HepG2 (cell line): Measurements from ENCODE around the gene IQSEC1. TPM values are rescaled to one million over a fixed set of nuclear protein-coding genes. Genes with fewer than 3 reads are reported as not detected.
A peak's percentile ranks its signal among the peaks of the same experiment; 100 is the strongest.

Source experiments
- DPF2 ChIP-seq: sonication (generic); formaldehyde crosslinking; IDR thresholded peaks from 2 replicates; pipeline ENCODE4 v1.4.0; 2020; ENCODE audit warnings: mild to moderate bottlenecking, low read depth, missing genetic modification reagents, borderline replicate concordance
- FOXJ3 ChIP-seq: sonication (generic); formaldehyde crosslinking; IDR thresholded peaks from 2 replicates; pipeline ENCODE4 v1.4.0; 2020; ENCODE audit warnings: missing genetic modification reagents, mild to moderate bottlenecking, borderline replicate concordance
- HOXA9 ChIP-seq: sonication (generic); formaldehyde crosslinking; IDR thresholded peaks from 2 replicates; pipeline ENCODE4 v1.8.1; 2022; ENCODE audit warnings: missing genetic modification reagents, mild to moderate bottlenecking, moderate library complexity, borderline replicate concordance
- IKZF1 ChIP-seq: fragments of 450-650 bp; IDR thresholded peaks from 2 replicates; pipeline ENCODE4 v1.7.1; 2016
- KDM2A ChIP-seq: sonication (generic); formaldehyde crosslinking; IDR thresholded peaks from 2 replicates; pipeline ENCODE4 v1.4.0; 2020; ENCODE audit warnings: low read depth, missing genetic modification reagents, borderline replicate concordance
- KDM5A ChIP-seq: fragments of 200-600 bp; sonication (generic); IDR thresholded peaks from 2 replicates; pipeline ENCODE4 v1.7.0; 2018; ENCODE audit warnings: antibody characterized with exemption, mild to moderate bottlenecking, low read length, borderline replicate concordance
- MAZ ChIP-seq, 2 experiments: sonication (generic) in 1 of 2; formaldehyde crosslinking in 1 of 2; IDR thresholded peaks; 2 replicates each; pipeline versions ENCODE4 v1.5.0 to v1.6.1; 2012 to 2020; ENCODE audit warnings: low read depth in 2 of 2, mild to moderate bottlenecking in 2 of 2, borderline replicate concordance in 1 of 2, improper control_type of control experiment in 1 of 2, low read length in 1 of 2, missing genetic modification reagents in 1 of 2, moderate library complexity in 1 of 2
- NFYC ChIP-seq: IDR thresholded peaks from 2 replicates; pipeline ENCODE4 v1.6.1; 2016; ENCODE audit warnings: missing genetic modification reagents, missing compliant biosample characterization
- RFX5 ChIP-seq: IDR thresholded peaks from 2 replicates; pipeline ENCODE4 v1.6.1; 2011; ENCODE audit warnings: low read depth, low read length, improper control_type of control experiment
- SNAI1 ChIP-seq: sonication (generic); formaldehyde crosslinking; IDR thresholded peaks from 2 replicates; pipeline ENCODE4 v1.5.0; 2020; ENCODE audit warnings: mild to moderate bottlenecking, missing genetic modification reagents, borderline replicate concordance
- STAT5B ChIP-seq: sonication (generic); formaldehyde crosslinking; IDR thresholded peaks from 2 replicates; pipeline ENCODE4 v1.4.0; 2020; ENCODE audit warnings: missing genetic modification reagents
- ZFP37 ChIP-seq: sonication (generic); formaldehyde crosslinking; IDR thresholded peaks from 2 replicates; pipeline ENCODE4 v1.4.0; 2020; ENCODE audit warnings: missing genetic modification reagents, borderline replicate concordance
- ZIK1 ChIP-seq: sonication (generic); formaldehyde crosslinking; IDR thresholded peaks from 2 replicates; pipeline ENCODE4 v1.5.0; 2020; ENCODE audit warnings: mild to moderate bottlenecking, low read depth, missing genetic modification reagents, borderline replicate concordance
- ZMYM3 ChIP-seq: sonication (generic); formaldehyde crosslinking; IDR thresholded peaks from 2 replicates; pipeline ENCODE4 v1.5.1; 2020; ENCODE audit warnings: mild to moderate bottlenecking, missing genetic modification reagents
- ZNF317 ChIP-seq: sonication (generic); formaldehyde crosslinking; IDR thresholded peaks from 2 replicates; pipeline ENCODE4 v1.5.0; 2020; ENCODE audit warnings: mild to moderate bottlenecking, missing genetic modification reagents
- ZNF616 ChIP-seq: sonication (generic); formaldehyde crosslinking; IDR thresholded peaks from 2 replicates; pipeline ENCODE4 v1.5.0; 2020; ENCODE audit warnings: low read depth, mild to moderate bottlenecking, missing genetic modification reagents
- ZNF703 ChIP-seq: sonication (generic); formaldehyde crosslinking; IDR thresholded peaks from 2 replicates; pipeline ENCODE4 v1.5.1; 2020; ENCODE audit warnings: missing genetic modification reagents, mild to moderate bottlenecking, moderate library complexity, borderline replicate concordance
- polyA plus RNA-seq, 8 experiments: library from polyadenylated mRNA; depleted of rRNA in 3 of 8; stranded (reverse) in 7 of 8; unstranded in 1 of 8; fragments of >200 nt; fragmentation: Illumina TruSeq in 4 of 8; extraction: Trizol in 4 of 8; gene quantifications; 2 replicates each; pipeline versions ENCODE4 v1.2.1 to v1.2.3, GENCODE V29; 2011 to 2016; ENCODE audit warnings: low read depth in 4 of 8, missing spikeins in 1 of 8, mixed read lengths in 1 of 8; ENCODE audit not compliant: insufficient read depth in 1 of 8
- total RNA-seq, 5 experiments: library from RNA; depleted of rRNA; stranded (reverse); fragments of >200 nt; fragmentation: Illumina TruSeq; extraction: Trizol; gene quantifications; 2 replicates each; pipeline ENCODE4 v1.2.3, GENCODE V29; 2016; ENCODE audit warnings: low read depth in 1 of 5

The IQSEC1 gene
- total and polyA plus RNA-seq, 2 of the 13 experiments (the other 11 are each of a cell fraction or from before 2014, with no cell fraction given): 17.4 to 20.2 TPM

GRCh38 chr3:12868039-12869034 lies 204.9 kb downstream of the IQSEC1 start (continued):
- TF ChIP-seq RFX5 (no peak), STAT5B (CRISPR knock-in tag) (no peak), ZIK1 (CRISPR knock-in tag) (no peak), ZNF317 (peak; percentile 53; the same call in 1 of the 2 replicates), IKZF1 (no peak), ZNF703 (CRISPR knock-in tag) (no peak), MAZ (IDR thresholded peaks at IDR 0.05; ENCODE audit: borderline replicate concordance, low read depth, low read length) (no peak), MAZ (CRISPR knock-in tag; IDR thresholded peaks at IDR 0.05; ENCODE audit: low read depth) (0 out of 2 replicates have a peak, but pooled peaks have one; percentile 33), KDM5A (no peak), HOXA9 (no peak), SNAI1 (CRISPR knock-in tag) (no peak), NFYC (CRISPR knock-in tag) (no peak), ZMYM3 (no peak), ZFP37 (CRISPR knock-in tag) (no peak), ZNF616 (CRISPR knock-in tag) (no peak), KDM2A (CRISPR knock-in tag) (peak; percentile 79), DPF2 (CRISPR knock-in tag) (no peak), FOXJ3 (CRISPR knock-in tag) (no peak)
